B cell (primary cell): ENCODE data around the gene RASSF3.

ENCODE experiments used
- CTCF ChIP-seq: fragments of 200-600 bp; IDR thresholded peaks from one replicate; pipeline ENCODE4 v1.8.0; 2022; ENCODE audit warnings: antibody characterized with exemption, mild to moderate bottlenecking
- EZH2 ChIP-seq: IDR thresholded peaks from 2 replicates; pipeline ENCODE4 v1.6.1; 2012; ENCODE audit warnings: borderline replicate concordance, low read depth, mild to moderate bottlenecking, moderate library complexity, low read length; ENCODE audit not compliant: insufficient read depth, poor library complexity, severe bottlenecking

- TF ChIP-seq CTCF (no peak), EZH2 (no peak)
Measured at GRCh38 chr12:64742416-64742815, 132.1 kb downstream of the RASSF3 start.
